ENCODE results near the gene RAP1B.

The RAP1B gene

DNA sequence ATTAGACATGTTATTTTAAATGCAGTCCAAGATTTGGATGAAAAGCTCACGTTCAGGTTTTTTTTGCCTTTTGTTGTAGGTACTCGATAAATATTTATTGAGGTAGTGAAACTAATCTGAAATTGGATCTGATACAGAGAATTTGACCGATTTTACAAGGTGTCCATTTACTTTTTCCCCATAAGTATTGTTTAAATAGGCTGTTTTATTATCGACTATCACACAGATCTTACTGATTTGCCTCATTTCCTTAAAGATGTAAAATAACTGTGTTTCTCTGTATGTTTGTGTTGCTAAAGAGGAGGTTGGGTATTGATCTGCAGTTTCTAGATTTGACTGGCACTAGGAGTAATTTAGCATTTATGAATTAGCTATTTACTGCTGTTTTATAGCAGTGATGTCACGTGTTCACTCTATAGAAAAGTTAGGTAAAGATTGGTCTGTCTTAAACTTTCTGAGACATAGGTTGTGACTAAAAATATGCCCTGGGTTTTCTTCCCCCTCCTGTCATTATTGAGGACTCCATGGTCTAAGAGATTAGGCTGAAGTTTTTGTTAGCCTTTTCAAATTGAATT, 3.5 kb downstream of the RAP1B start:
- peak overlapping the region; percentile 13; the same call in 1 of the 2 replicates for H3K4me3 ChIP-seq (ENCODE audit: low read depth, low read length)
- peak; percentile 63 for DNase-seq (ENCODE audit: low read depth)
- no peak for TF ChIP-seq CTCF (IDR thresholded peaks at IDR 0.05; ENCODE audit: control insufficient read depth, extremely low read depth, insufficient read depth)

DNA sequence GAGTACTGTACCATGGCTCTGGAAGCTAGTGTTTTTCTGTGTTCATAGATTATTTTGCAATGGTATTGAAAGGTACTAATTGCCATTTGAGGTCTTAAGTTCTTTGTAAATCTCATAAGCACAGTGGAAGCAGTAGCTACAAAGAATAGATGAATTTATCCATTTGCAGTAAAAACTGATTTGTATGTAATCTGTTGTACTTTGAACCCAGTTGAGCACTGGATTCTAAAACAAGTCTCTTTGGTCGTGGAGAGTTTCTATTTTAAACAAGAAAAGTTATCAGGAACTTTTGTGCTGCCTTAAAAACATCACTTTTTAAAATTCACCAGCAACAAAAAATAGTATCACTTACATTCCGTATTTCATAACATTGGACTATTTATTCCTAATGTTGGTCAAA, 4.1 kb downstream of the RAP1B start:
- DNase-seq (ENCODE audit: low read depth) = no peak
- H3K4me3 ChIP-seq (ENCODE audit: low read depth, low read length) = no peak overlapping the region
- TF ChIP-seq CTCF (IDR thresholded peaks at IDR 0.05; ENCODE audit: control insufficient read depth, extremely low read depth, insufficient read depth) = no peak

DNA sequence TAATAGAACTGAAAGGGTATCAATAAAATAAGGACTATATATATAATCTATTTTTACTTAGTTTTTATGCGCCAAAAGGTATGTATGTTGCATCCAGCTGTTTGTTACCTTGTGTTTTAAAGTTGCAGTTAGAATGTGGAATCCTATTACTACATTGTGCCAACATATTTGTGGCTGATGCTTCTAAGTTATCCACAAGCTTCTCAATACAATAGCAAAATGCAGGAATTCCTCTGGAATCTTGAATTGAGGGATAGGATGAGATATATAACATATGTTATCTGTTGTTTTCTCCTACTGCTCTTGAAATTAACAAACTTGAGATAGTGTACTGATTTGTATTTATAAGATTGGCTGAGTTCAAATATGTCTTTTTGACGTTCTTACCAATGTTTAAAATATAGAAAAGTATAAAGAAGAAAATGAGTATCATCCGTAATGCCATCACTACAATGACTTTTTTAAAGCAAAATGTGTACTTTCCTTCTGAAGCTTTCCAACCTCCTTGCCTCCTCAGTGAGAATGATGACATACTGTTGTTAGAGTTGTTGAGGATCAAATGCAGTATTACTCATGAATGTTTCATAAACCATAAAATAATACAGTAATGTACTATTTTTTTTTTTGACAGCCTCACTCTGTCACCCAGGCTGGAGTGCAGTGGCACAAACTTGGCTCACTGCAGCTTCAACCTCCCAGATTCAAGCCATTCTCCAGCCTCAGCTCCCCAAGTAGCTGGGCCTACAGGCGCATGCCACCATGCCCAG, 6.6 kb downstream of the RAP1B start:
- H3K4me3 ChIP-seq (ENCODE audit: low read depth, low read length) = no peak overlapping the region
- no peak for DNase-seq (ENCODE audit: low read depth)
- TF ChIP-seq CTCF (IDR thresholded peaks at IDR 0.05; ENCODE audit: control insufficient read depth, extremely low read depth, insufficient read depth) = no peak

GRCh38 chr12:68619541-68619940, 8.8 kb downstream of the RAP1B start:
- no peak for DNase-seq (ENCODE audit: low read depth)
- H3K4me3 ChIP-seq (ENCODE audit: low read depth, low read length) = no peak overlapping the region
- TF ChIP-seq CTCF (IDR thresholded peaks at IDR 0.05; ENCODE audit: control insufficient read depth, extremely low read depth, insufficient read depth) = no peak

GRCh38 chr12:68620519-68621471, 10.1 kb downstream of the RAP1B start:
- H3K4me3 ChIP-seq (ENCODE audit: low read depth, low read length) = no peak overlapping the region
- no peak for DNase-seq (ENCODE audit: low read depth)
- TF ChIP-seq CTCF (IDR thresholded peaks at IDR 0.05; ENCODE audit: control insufficient read depth, extremely low read depth, insufficient read depth) = no peak

DNA sequence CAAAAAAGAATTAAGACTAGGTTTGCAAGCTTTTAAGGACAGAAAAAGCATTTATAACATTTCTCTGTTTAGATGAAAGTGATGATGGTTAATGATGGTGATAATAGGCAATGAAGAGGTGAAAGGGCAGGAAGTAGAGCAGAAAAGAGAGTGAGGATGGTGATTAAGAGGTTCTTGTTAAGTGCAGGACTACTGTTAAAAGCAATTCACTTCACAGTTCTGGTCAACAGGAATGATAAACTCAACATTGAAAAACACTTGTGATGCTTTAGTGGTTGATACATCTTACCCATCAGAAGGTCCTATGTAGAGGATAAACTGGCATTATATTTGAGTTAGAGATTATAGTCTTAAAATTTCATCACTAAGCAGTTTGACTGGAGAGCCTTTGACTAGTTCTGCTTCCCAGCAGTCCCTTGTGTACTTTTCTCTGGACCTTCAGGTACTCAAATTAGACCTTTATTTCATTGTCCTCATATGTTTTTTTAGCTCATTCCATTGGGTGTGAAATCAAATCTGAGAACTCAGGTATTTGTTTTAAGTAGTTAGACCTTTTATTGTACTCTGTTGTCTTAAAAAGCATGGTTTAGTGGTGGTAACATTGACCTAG, 10.9 kb downstream of the RAP1B start:
- no peak overlapping the region for H3K4me3 ChIP-seq (ENCODE audit: low read depth, low read length)
- no peak for DNase-seq (ENCODE audit: low read depth)
- TF ChIP-seq CTCF (IDR thresholded peaks at IDR 0.05; ENCODE audit: control insufficient read depth, extremely low read depth, insufficient read depth) = no peak

All from LNCaP clone FGC (cell line).